Fibroblast of skin of left quadriceps (primary cell): Measurements from ENCODE around the gene PLP2.

ENCODE experiments used
- DNase-seq, 2 experiments: peaks; one replicate each; pipeline ENCODE4 v3.0.0-alpha.2; 2013; ENCODE audit warnings: low read depth in 2 of 2

PLP2 gene

GRCh38 chrX:49209434-49210251 lies 37.9 kb downstream of the PLP2 start:
- DNase-seq, result no peak

- DNase-seq, result no peak
Observed at GRCh38 chrX:49210406-49210805, 38.7 kb downstream of the PLP2 start.

GRCh38 chrX:49211074-49211473 lies 39.4 kb downstream of the PLP2 start:
- no peak for DNase-seq

- DNase-seq, result no peak
Observed at GRCh38 chrX:49212209-49212608, 40.5 kb downstream of the PLP2 start.

- DNase-seq, result no peak
Observed at GRCh38 chrX:49212861-49213260, 41.2 kb downstream of the PLP2 start.

DNA sequence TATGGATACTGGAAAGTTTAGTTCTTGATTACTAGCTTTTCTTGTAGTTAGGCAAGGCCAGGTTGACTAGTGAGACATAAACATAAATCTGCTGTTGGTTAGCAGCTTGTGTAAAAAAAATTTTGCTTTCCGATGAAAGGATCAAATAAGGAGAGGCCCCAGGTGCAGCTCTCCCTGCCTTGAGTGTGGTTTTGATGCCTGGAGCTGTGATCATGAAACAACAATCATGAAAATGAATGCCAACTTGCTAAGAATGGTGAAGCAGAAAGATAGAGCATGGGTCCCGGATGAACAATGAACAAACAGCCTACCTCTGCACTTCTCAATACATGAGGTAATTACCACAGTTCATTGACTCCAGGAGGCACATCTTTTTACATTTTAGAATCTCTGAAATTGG lies 42.7 kb downstream of the PLP2 start:
- no peak for DNase-seq

DNA sequence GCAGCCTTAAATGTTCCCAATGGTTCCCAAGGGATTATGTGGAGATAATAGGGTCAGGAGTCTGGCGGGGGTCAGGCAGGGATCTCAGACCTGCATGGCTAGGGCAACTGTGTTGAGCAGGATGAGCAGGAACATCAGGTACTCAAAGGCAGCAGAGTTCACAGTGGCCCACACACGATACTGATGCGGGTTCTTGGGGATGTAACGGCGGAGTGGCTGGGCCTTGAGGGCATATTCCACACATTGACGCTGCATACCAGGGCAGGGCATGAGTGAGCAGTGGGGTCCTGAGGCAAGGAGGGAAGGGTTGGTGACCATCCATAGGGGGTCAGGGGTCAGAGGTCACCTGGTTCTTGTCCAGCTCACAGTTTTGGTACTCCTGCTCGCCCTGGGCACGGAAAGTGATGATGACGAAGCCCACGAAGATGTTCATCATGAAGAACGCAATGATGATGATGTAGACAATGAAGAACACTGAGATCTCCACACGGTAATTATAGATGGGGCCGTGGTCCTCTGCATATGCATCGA lies 43.4 kb downstream of the PLP2 start:
- no peak for DNase-seq

- no peak for DNase-seq
Observed at GRCh38 chrX:49220100-49220499, 48.4 kb downstream of the PLP2 start.

DNA sequence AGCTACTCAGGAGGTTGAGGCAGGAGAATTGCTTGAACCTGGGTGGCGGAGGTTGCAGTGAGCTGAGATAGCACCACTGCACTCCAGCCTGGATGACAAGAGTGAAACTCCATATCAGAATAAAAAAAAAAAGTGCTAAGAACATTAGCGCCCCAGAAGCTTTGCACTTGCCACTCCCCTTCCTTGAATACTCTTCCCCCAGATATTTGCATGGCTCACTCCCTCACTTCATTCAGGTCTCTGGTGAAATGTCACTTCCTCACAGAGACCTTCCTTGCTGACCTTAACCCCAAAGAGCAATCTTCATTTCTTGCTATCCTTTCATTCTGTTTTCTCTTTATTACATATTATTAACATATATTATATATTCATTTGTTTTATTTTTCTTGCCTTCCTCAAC lies 50.2 kb downstream of the PLP2 start:
- DNase-seq, result no peak
